Karpas-422 (cell line): ENCODE measurements around the gene RBM20. TPM values are rescaled to one million over a fixed set of nuclear protein-coding genes. Genes with fewer than 3 reads are reported as not detected.
"Not testable (repeated sequence)": the region's sequence is repeated elsewhere in the genome, so short reads cannot be mapped to it uniquely, and the experiment has no call there.

Source experiments
- DNase-seq: peaks from one replicate; pipeline ENCODE4 v3.0.0-alpha.2; 2015
- H2AFZ ChIP-seq: fragments of 200-600 bp; sonication (generic); 2 replicates; pipeline ENCODE4 v1.6.1; 2014; ENCODE audit warnings: antibody characterized with exemption, low read length, mixed read lengths
- H3K27ac ChIP-seq: fragments of 200-600 bp; sonication (generic); 2 replicates; pipeline ENCODE4 v1.5.1; 2014; ENCODE audit warnings: mild to moderate bottlenecking, low read length, moderate library complexity
- H3K27me3 ChIP-seq: fragments of 200-600 bp; sonication (generic); 2 replicates; pipeline ENCODE4 v1.6.1; 2014; ENCODE audit warnings: low read length, mixed read lengths
- H3K36me3 ChIP-seq: fragments of 200-600 bp; sonication (generic); 2 replicates; pipeline ENCODE4 v1.6.1; 2014; ENCODE audit warnings: low read length, mixed read lengths; ENCODE audit not compliant: insufficient read depth
- H3K4me1 ChIP-seq: fragments of 200-600 bp; sonication (generic); 2 replicates; pipeline ENCODE4 v1.6.1; 2014; ENCODE audit warnings: mild to moderate bottlenecking, low read length, mixed read lengths
- H3K4me2 ChIP-seq: fragments of 200-600 bp; sonication (generic); 2 replicates; pipeline ENCODE4 v1.6.1; 2014; ENCODE audit warnings: low read length, low read depth, mild to moderate bottlenecking; ENCODE audit not compliant: poor library complexity, severe bottlenecking
- H3K4me3 ChIP-seq: fragments of 200-600 bp; sonication (generic); 2 replicates; pipeline ENCODE4 v1.5.1; 2014; ENCODE audit warnings: mild to moderate bottlenecking, antibody characterized with exemption, low read length, mixed read lengths
- H3K79me2 ChIP-seq: fragments of 200-600 bp; sonication (generic); 2 replicates; pipeline ENCODE4 v1.6.1; 2014; ENCODE audit warnings: mild to moderate bottlenecking, low read length, mixed read lengths
- H3K9ac ChIP-seq: fragments of 200-600 bp; sonication (generic); 2 replicates; pipeline ENCODE4 v1.6.0; 2014; ENCODE audit warnings: low read length
- H3K9me2 ChIP-seq: fragments of 200-600 bp; sonication (generic), shearing (Covaris generic); replicated peaks from 2 replicates; pipeline ENCODE4 v1.6.0; 2014; ENCODE audit warnings: mild to moderate bottlenecking, low read length, moderate library complexity; ENCODE audit not compliant: insufficient read depth
- H3K9me3 ChIP-seq: fragments of 300-700, 200-600 bp; sonication (generic); 2 replicates; pipeline ENCODE4 v1.6.1; 2014; ENCODE audit warnings: low read length, mixed read lengths
- H4K20me1 ChIP-seq: fragments of 200-600 bp; sonication (generic); 2 replicates; pipeline ENCODE4 v1.6.1; 2014; ENCODE audit warnings: mild to moderate bottlenecking, antibody characterized with exemption, low read length, low read depth; ENCODE audit not compliant: insufficient read depth
- total RNA-seq: library from RNA; depleted of rRNA; stranded (reverse); fragments of >200 nt; shearing (Covaris generic); gene quantifications from 2 replicates; pipeline ENCODE4 v1.2.3, GENCODE V29; 2014; ENCODE audit warnings: low replicate concordance

Gene RBM20
- total RNA-seq, 1 experiment from 2014 or later, result not detected

GRCh38 chr10:110632591-110633215 is 11.4 kb upstream of the RBM20 start:
- Histone ChIP-seq H3K4me2 (no peak overlapping the region), H3K9me3 (no peaks in the 10 kb centered on the region), H3K4me1 (no peaks in the 10 kb centered on the region), H3K9me2 (no peaks in the 10 kb centered on the region), H2AFZ (no peak overlapping the region), H3K79me2 (no peaks in the 10 kb centered on the region), H3K36me3 (no peaks in the 10 kb centered on the region), H3K27me3 (no peaks in the 10 kb centered on the region), H3K9ac (no peak overlapping the region), H3K27ac (no peak overlapping the region), H3K4me3 (no peak overlapping the region), H4K20me1 (no peaks in the 10 kb centered on the region)
- DNase-seq, result no peak

- no peak overlapping the region for H3K9ac ChIP-seq
- no peak overlapping the region for H2AFZ ChIP-seq
- H3K36me3 ChIP-seq, result no peaks in the 10 kb centered on the region
- no peak for DNase-seq
- H3K9me3 ChIP-seq, result no peaks in the 10 kb centered on the region
- no peak overlapping the region for H3K4me3 ChIP-seq
- no peak overlapping the region for H3K27ac ChIP-seq
- H4K20me1 ChIP-seq, result no peaks in the 10 kb centered on the region
- no peaks in the 10 kb centered on the region for H3K79me2 ChIP-seq
- no peaks in the 10 kb centered on the region for H3K4me1 ChIP-seq
- H3K27me3 ChIP-seq, result no peaks in the 10 kb centered on the region
- no peak overlapping the region for H3K4me2 ChIP-seq
- H3K9me2 ChIP-seq, result no peaks in the 10 kb centered on the region
Observed at GRCh38 chr10:110634527-110635209, 9.5 kb upstream of the RBM20 start.

- H3K9me3 ChIP-seq, result no peaks in the 10 kb centered on the region
- H3K4me2 ChIP-seq, result no peak overlapping the region
- H3K79me2 ChIP-seq, result no peaks in the 10 kb centered on the region
- H3K36me3 ChIP-seq, result no peaks in the 10 kb centered on the region
- no peak overlapping the region for H3K4me3 ChIP-seq
- H3K4me1 ChIP-seq, result no peaks in the 10 kb centered on the region
- no peak overlapping the region for H3K9ac ChIP-seq
- no peaks in the 10 kb centered on the region for H3K9me2 ChIP-seq
- H2AFZ ChIP-seq, result no peak overlapping the region
- no peak for DNase-seq
- no peaks in the 10 kb centered on the region for H4K20me1 ChIP-seq
- no peaks in the 10 kb centered on the region for H3K27me3 ChIP-seq
- H3K27ac ChIP-seq, result no peak overlapping the region
Observed at GRCh38 chr10:110636572-110636931, 7.6 kb upstream of the RBM20 start.

- no peak overlapping the region for H2AFZ ChIP-seq
- H3K4me3 ChIP-seq, result no peak overlapping the region
- no peaks in the 10 kb centered on the region for H3K79me2 ChIP-seq
- H4K20me1 ChIP-seq, result no peaks in the 10 kb centered on the region
- no peaks in the 10 kb centered on the region for H3K36me3 ChIP-seq
- no peaks in the 10 kb centered on the region for H3K9me3 ChIP-seq
- H3K27ac ChIP-seq, result no peak overlapping the region
- no peak for DNase-seq
- H3K27me3 ChIP-seq, result no peaks in the 10 kb centered on the region
- no peak overlapping the region for H3K4me2 ChIP-seq
- H3K9ac ChIP-seq, result no peak overlapping the region
- no peaks in the 10 kb centered on the region for H3K9me2 ChIP-seq
- no peaks in the 10 kb centered on the region for H3K4me1 ChIP-seq
Observed at GRCh38 chr10:110636932-110637557, 7.1 kb upstream of the RBM20 start.

GRCh38 chr10:110637558-110638053 is 6.5 kb upstream of the RBM20 start:
- H3K27ac ChIP-seq, result no peak overlapping the region
- H3K4me1 ChIP-seq, result no peaks in the 10 kb centered on the region
- no peaks in the 10 kb centered on the region for H3K9me3 ChIP-seq
- H3K9ac ChIP-seq, result no peak overlapping the region
- H3K4me3 ChIP-seq, result no peak overlapping the region
- no peak overlapping the region for H2AFZ ChIP-seq
- H3K4me2 ChIP-seq, result no peak overlapping the region
- no peaks in the 10 kb centered on the region for H3K27me3 ChIP-seq
- no peaks in the 10 kb centered on the region for H3K9me2 ChIP-seq
- H3K79me2 ChIP-seq, result no peaks in the 10 kb centered on the region
- H4K20me1 ChIP-seq, result no peaks in the 10 kb centered on the region
- no peak for DNase-seq
- H3K36me3 ChIP-seq, result no peaks in the 10 kb centered on the region

- Histone ChIP-seq H3K79me2 (no peaks in the 10 kb centered on the region), H3K4me3 (no peak overlapping the region), H2AFZ (no peak overlapping the region), H3K4me2 (no peak overlapping the region), H3K9ac (no peak overlapping the region), H3K27me3 (no peaks in the 10 kb centered on the region), H3K4me1 (no peaks in the 10 kb centered on the region), H3K36me3 (no peaks in the 10 kb centered on the region), H3K27ac (no peak overlapping the region), H3K9me3 (no peaks in the 10 kb centered on the region), H3K9me2 (no peaks in the 10 kb centered on the region), H4K20me1 (no peaks in the 10 kb centered on the region)
- DNase-seq, result no peak
Observed at GRCh38 chr10:110638319-110638718, 5.8 kb upstream of the RBM20 start.

- H3K4me3 ChIP-seq, H3K9me3 ChIP-seq, H3K9ac ChIP-seq, H3K4me1 ChIP-seq, H3K9me2 ChIP-seq, H3K27me3 ChIP-seq, H3K27ac ChIP-seq, H3K36me3 ChIP-seq, H2AFZ ChIP-seq, H4K20me1 ChIP-seq, H3K4me2 ChIP-seq, H3K79me2 ChIP-seq, DNase-seq: not testable (repeated sequence)
Observed at GRCh38 chr10:110639046-110639445, 5.1 kb upstream of the RBM20 start.

GRCh38 chr10:110639858-110640257 is 4.3 kb upstream of the RBM20 start:
- not testable (repeated sequence) for H3K9ac ChIP-seq, H3K4me1 ChIP-seq, DNase-seq, H3K27me3 ChIP-seq, H3K9me3 ChIP-seq, H4K20me1 ChIP-seq, H3K4me2 ChIP-seq, H3K27ac ChIP-seq, H3K9me2 ChIP-seq, H3K36me3 ChIP-seq, H3K79me2 ChIP-seq, H2AFZ ChIP-seq, H3K4me3 ChIP-seq
